OCI-LY3 (cell line): Measurements from ENCODE around the gene KCNIP4.

Experiments used
- H2AFZ ChIP-seq: fragments of 200-600, 300-600 bp; shearing (Covaris generic); 2 replicates; pipeline ENCODE4 v1.6.0; 2014; ENCODE audit warnings: antibody characterized with exemption, low read depth, low read length
- H3K27ac ChIP-seq: fragments of 200-600, 300-600 bp; sonication (generic); 2 replicates; pipeline ENCODE4 v1.5.1; 2014; ENCODE audit warnings: mild to moderate bottlenecking, low read length, moderate library complexity, mixed read lengths
- H3K27me3 ChIP-seq: fragments of 200-600, 300-600 bp; sonication (generic); 2 replicates; pipeline ENCODE4 v1.6.1; 2014; ENCODE audit warnings: low read depth, low read length, mixed read lengths
- H3K36me3 ChIP-seq: fragments of 200-600, 300-600 bp; sonication (generic); replicated peaks from 2 replicates; pipeline ENCODE3; 2014; ENCODE audit warnings: low read depth, low read length, mixed read lengths
- H3K4me1 ChIP-seq: fragments of 300-600, 200-600 bp; sonication (generic); 2 replicates; pipeline ENCODE4 v1.6.1; 2014; ENCODE audit warnings: low read length, mixed read lengths
- H3K4me2 ChIP-seq: fragments of 200-600, 300-600 bp; sonication (generic); 2 replicates; pipeline ENCODE4 v1.6.1; 2014; ENCODE audit warnings: low read length, mixed read lengths
- H3K4me3 ChIP-seq: fragments of 300-600, 200-600 bp; sonication (generic); 2 replicates; pipeline ENCODE4 v1.5.1; 2014; ENCODE audit warnings: antibody characterized with exemption, mild to moderate bottlenecking, low read length, moderate library complexity
- H3K79me2 ChIP-seq: fragments of 300-600, 200-600 bp; shearing (Covaris generic); 2 replicates; pipeline ENCODE4 v1.6.1; 2014; ENCODE audit warnings: mild to moderate bottlenecking, low read length, mixed read lengths
- H3K9ac ChIP-seq: fragments of 300-600, 200-600 bp; shearing (Covaris generic); 2 replicates; pipeline ENCODE4 v1.6.0; 2014; ENCODE audit warnings: mild to moderate bottlenecking, low read length, moderate library complexity
- H3K9me3 ChIP-seq: fragments of 200-600, 300-600 bp; shearing (Covaris generic); 2 replicates; pipeline ENCODE4 v1.6.1; 2014; ENCODE audit warnings: low read length, mixed read lengths; ENCODE audit not compliant: insufficient read depth
- H4K20me1 ChIP-seq: fragments of 200-600, 300-600 bp; sonication (generic); 2 replicates; pipeline ENCODE4 v1.6.1; 2016; ENCODE audit warnings: low read length, mixed read lengths; ENCODE audit not compliant: insufficient read depth
- EZH2phosphoT487 ChIP-seq: fragments of 200-600 bp; shearing (Covaris generic); IDR thresholded peaks from 2 replicates; pipeline ENCODE4 v1.6.1; 2018; ENCODE audit warnings: antibody characterized with exemption, mixed run types, low read depth
- TF ChIP-seq, protein P1 (sequence below): fragments of 200-600, 300-600 bp; sonication (generic); IDR thresholded peaks from 2 replicates; pipeline ENCODE4 v1.5.1; 2014; ENCODE audit warnings: antibody characterized with exemption, low read length, low read depth

The KCNIP4 gene

DNA sequence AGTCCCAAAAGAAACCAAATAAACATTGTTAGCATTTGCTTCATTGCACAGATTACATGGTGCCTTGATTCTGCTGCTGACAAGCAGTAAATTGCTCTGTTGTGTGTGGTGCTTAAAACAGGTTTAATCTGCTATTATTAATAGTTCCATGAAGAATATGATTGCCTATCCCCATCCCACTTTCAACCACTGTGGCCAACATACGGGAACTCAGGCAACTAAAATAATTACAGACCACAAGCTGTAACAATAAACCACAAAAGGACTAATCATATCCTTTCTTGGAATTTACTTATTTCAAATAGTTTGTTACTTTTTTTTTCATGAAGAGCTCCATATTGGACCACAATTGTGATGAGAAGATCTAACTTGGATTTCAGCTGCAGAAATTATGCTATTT is 1116.8 kb downstream of the KCNIP4 start:
- Histone ChIP-seq H3K4me3 (no peak overlapping the region), H2AFZ (no peak overlapping the region), H4K20me1 (no peaks in the 10 kb centered on the region), H3K9me3 (no peaks in the 10 kb centered on the region), H3K9ac (no peak overlapping the region), H3K4me1 (no peaks in the 10 kb centered on the region), H3K36me3 (no peaks in the 10 kb centered on the region), H3K27ac (no peak overlapping the region), H3K4me2 (no peak overlapping the region), H3K79me2 (no peaks in the 10 kb centered on the region), H3K27me3 (no peaks in the 10 kb centered on the region)
- TF ChIP-seq, protein P1, sequence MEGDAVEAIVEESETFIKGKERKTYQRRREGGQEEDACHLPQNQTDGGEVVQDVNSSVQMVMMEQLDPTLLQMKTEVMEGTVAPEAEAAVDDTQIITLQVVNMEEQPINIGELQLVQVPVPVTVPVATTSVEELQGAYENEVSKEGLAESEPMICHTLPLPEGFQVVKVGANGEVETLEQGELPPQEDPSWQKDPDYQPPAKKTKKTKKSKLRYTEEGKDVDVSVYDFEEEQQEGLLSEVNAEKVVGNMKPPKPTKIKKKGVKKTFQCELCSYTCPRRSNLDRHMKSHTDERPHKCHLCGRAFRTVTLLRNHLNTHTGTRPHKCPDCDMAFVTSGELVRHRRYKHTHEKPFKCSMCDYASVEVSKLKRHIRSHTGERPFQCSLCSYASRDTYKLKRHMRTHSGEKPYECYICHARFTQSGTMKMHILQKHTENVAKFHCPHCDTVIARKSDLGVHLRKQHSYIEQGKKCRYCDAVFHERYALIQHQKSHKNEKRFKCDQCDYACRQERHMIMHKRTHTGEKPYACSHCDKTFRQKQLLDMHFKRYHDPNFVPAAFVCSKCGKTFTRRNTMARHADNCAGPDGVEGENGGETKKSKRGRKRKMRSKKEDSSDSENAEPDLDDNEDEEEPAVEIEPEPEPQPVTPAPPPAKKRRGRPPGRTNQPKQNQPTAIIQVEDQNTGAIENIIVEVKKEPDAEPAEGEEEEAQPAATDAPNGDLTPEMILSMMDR: no peak
- no peak for TF ChIP-seq EZH2phosphoT487

DNA sequence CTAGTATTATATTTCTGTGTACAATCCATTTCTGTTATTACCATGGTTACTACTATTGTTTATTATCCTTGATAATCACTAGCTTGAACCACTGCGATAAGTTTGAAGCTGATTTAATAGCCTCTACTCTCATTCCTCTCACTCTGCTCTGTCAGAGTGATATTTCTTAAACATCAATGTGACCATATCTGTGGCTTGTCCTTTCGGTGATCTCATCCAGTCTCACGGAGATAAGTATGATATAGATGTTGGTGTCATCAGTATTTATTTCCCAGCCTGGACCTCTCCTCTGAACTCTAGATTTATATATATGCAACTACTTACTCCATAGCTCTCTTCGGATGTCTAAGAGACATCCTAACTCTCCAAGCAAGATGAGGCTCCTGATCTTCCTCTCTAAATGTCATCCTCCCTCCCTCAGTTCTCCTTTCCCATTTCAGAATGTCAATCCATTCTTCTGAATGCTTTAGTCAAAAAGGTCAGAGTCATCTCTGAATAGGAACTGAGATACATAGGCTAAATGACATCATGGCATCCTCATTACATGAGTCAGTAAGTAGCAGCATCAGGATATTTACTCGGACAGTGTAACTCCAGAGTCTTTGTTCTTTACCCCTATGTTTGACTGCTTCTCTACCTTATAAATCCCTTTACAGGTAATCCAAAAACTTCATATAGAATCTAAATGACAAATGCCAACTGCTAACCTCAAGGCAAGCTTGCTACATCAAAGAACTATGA is 1118.8 kb downstream of the KCNIP4 start:
- Histone ChIP-seq H2AFZ (no peak overlapping the region), H3K79me2 (no peaks in the 10 kb centered on the region), H3K9me3 (no peaks in the 10 kb centered on the region), H3K27ac (no peak overlapping the region), H3K4me3 (no peak overlapping the region), H4K20me1 (no peaks in the 10 kb centered on the region), H3K36me3 (no peaks in the 10 kb centered on the region), H3K4me2 (no peak overlapping the region), H3K27me3 (no peaks in the 10 kb centered on the region), H3K9ac (no peak overlapping the region), H3K4me1 (no peaks in the 10 kb centered on the region)
- TF ChIP-seq, protein P1: no peak
- no peak for TF ChIP-seq EZH2phosphoT487

DNA sequence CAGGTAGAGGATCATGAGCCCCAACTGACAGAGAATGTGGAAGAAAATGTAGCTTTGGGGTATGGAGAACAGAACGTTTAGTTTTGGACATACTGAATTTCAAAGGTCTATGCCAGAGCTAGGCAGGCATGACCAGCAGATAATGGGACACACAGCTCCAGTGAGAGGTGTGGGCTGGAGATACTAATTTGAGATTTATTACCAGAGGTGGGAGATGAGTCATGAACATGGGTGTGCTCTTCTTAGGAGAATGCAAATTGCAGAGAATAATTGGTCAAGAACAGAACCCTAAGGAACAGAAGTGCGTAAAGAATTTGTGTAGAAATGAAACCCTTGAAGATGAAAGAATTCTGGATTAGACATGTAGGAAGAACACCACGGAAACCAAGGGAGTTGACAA is 1123.1 kb downstream of the KCNIP4 start:
- no peak overlapping the region for H2AFZ ChIP-seq
- TF ChIP-seq, protein P1: no peak
- TF ChIP-seq EZH2phosphoT487: no peak
- no peaks in the 10 kb centered on the region for H3K9me3 ChIP-seq
- no peaks in the 10 kb centered on the region for H3K36me3 ChIP-seq
- no peak overlapping the region for H3K9ac ChIP-seq
- H3K27me3 ChIP-seq: no peaks in the 10 kb centered on the region
- no peaks in the 10 kb centered on the region for H3K4me1 ChIP-seq
- H3K79me2 ChIP-seq: no peaks in the 10 kb centered on the region
- H3K4me3 ChIP-seq: no peak overlapping the region
- H3K4me2 ChIP-seq: no peak overlapping the region
- H4K20me1 ChIP-seq: no peaks in the 10 kb centered on the region
- H3K27ac ChIP-seq: no peak overlapping the region

DNA sequence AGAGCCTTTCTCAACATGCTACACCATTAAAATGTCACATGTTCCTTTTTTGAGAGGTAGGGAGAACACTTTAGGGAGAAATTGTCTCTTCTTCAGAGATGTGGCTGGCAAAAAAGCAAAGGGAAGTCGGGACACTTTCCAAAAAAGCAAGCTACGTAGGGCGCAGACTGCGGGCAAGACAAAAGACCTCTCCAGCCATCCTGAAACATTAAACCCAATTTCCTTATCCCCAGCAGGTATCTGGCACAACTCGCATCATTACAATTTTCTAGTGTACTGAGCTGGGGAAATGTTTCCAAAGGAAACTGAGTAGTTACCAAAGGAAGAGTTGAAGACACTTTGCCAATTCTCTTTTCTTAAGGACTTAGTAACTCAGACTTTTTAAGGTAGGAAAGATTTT is 1132.3 kb downstream of the KCNIP4 start:
- no peak overlapping the region for H2AFZ ChIP-seq
- no peak overlapping the region for H3K27ac ChIP-seq
- H3K4me1 ChIP-seq: no peaks in the 10 kb centered on the region
- no peak overlapping the region for H3K4me3 ChIP-seq
- H3K9me3 ChIP-seq: no peaks in the 10 kb centered on the region
- H4K20me1 ChIP-seq: no peaks in the 10 kb centered on the region
- H3K4me2 ChIP-seq: no peak overlapping the region
- H3K36me3 ChIP-seq: no peaks in the 10 kb centered on the region
- H3K27me3 ChIP-seq: no peaks in the 10 kb centered on the region
- no peak overlapping the region for H3K9ac ChIP-seq
- H3K79me2 ChIP-seq: no peaks in the 10 kb centered on the region
- TF ChIP-seq, protein P1: no peak
- no peak for TF ChIP-seq EZH2phosphoT487
